Esophagus (tissue), 2 donors: ENCODE data around the gene FAM168A. TPM values are rescaled to one million over a fixed set of nuclear protein-coding genes. Genes with fewer than 3 reads are reported as not detected.
"Not testable (repeated sequence)": the region's sequence is repeated elsewhere in the genome, so short reads cannot be mapped to it uniquely, and the experiment has no call there.

Experiments
- H3K27ac ChIP-seq, 2 donors: one replicate each; pipeline ENCODE4 v1.5.1; 2013; ENCODE audit warnings: low read depth in 2 of 2, mild to moderate bottlenecking in 2 of 2, inconsistent platforms in 1 of 2, low read length in 1 of 2, moderate library complexity in 1 of 2
- H3K27me3 ChIP-seq, 2 donors: one replicate each; pipeline ENCODE4 v1.6.1; 2013; ENCODE audit warnings: low read length in 2 of 2, control low read depth in 1 of 2, mild to moderate bottlenecking in 1 of 2; ENCODE audit not compliant: insufficient read depth in 2 of 2, control insufficient read depth in 1 of 2
- H3K36me3 ChIP-seq, 2 donors: one replicate each; pipeline ENCODE4 v1.6.1; 2013; ENCODE audit warnings: low read length in 1 of 2; ENCODE audit not compliant: control insufficient read depth in 2 of 2, insufficient read depth in 2 of 2
- H3K4me1 ChIP-seq, 2 donors: one replicate each; pipeline ENCODE4 v1.6.1; 2013; ENCODE audit warnings: low read length in 1 of 2; ENCODE audit not compliant: control insufficient read depth in 2 of 2, insufficient read depth in 2 of 2
- H3K4me3 ChIP-seq, 2 donors: one replicate each; pipeline ENCODE4 v1.5.1; 2013; ENCODE audit warnings: low read length in 2 of 2, mild to moderate bottlenecking in 2 of 2, low read depth in 1 of 2, moderate library complexity in 1 of 2
- H3K9me3 ChIP-seq, 2 donors: one replicate each; pipeline ENCODE4 v1.6.1; 2013; ENCODE audit warnings: mild to moderate bottlenecking in 2 of 2, low read depth in 1 of 2, low read length in 1 of 2, moderate library complexity in 1 of 2; ENCODE audit not compliant: control insufficient read depth in 2 of 2, insufficient read depth in 1 of 2
- WGBS, 2 donors: extraction: QIAGEN DNeasy Blood & Tissue Kit; methylation state at CpG; one replicate each; pipeline ENCODE4 v1.1.7; 2013; 5-methylcytosine and 5-hydroxymethylcytosine counted together
- polyA plus RNA-seq, 2 donors: library from polyadenylated mRNA; stranded (reverse); fragments of 200-250 nt; gene quantifications; one replicate each; pipeline ENCODE4 v1.2.3, GENCODE V29; 2013
- donor health status: healthy with polysubstance abuse.
- donor health status: Bipolar disorder and iron deficiency.

FAM168A gene
- polyA plus RNA-seq, 2 donors = 4.0 TPM

GRCh38 chr11:73597336-73597955 is 466 bp downstream of the FAM168A start:
- WGBS, 2 donors = 3% methylated on average over 26 to 27 of the region's 27 CpGs
- peak overlapping the region; percentile 31 to 94 for H3K27ac ChIP-seq

GRCh38 chr11:73596547-73596946 is 1.4 kb downstream of the FAM168A start:
- H3K27me3 ChIP-seq = no peaks in the 10 kb centered on the region
- H3K4me3 ChIP-seq = no peak overlapping the region
- H3K27ac ChIP-seq = no peak overlapping the region
- H3K36me3 ChIP-seq = no peaks in the 10 kb centered on the region
- peaks cover 0 to 2% of the 10 kb centered on the region in 2 donors for H3K9me3 ChIP-seq
- H3K4me1 ChIP-seq = peaks cover 2 to 7% of the 10 kb centered on the region in 2 donors
- WGBS, 2 donors = 93 to 96% methylated on average over 2 of the region's 2 CpGs

More at GRCh38 chr11:73597336-73597955, 466 bp downstream of the FAM168A start:
- Histone ChIP-seq H3K27me3 (no peaks in the 10 kb centered on the region), H3K9me3 (peaks cover 0 to 2% of the 10 kb centered on the region in 2 donors), H3K4me3 (peak overlapping the region; percentile 65 to 98), H3K36me3 (no peaks in the 10 kb centered on the region), H3K4me1 (peaks cover 2 to 7% of the 10 kb centered on the region in 2 donors)

GRCh38 chr11:73592640-73593039 is 5.3 kb downstream of the FAM168A start:
- 94% methylated on average over 3 of the region's 3 CpGs for WGBS, 2 donors
- Histone ChIP-seq H3K4me3 (no peak overlapping the region), H3K27ac (no peak overlapping the region), H3K4me1 (peaks cover 2 to 7% of the 10 kb centered on the region in 2 donors), H3K9me3 (no peaks in the 10 kb centered on the region), H3K36me3 (no peaks in the 10 kb centered on the region), H3K27me3 (no peaks in the 10 kb centered on the region)

GRCh38 chr11:73591743-73592142 is 6.2 kb downstream of the FAM168A start:
- Histone ChIP-seq H3K27me3 (no peaks in the 10 kb centered on the region), H3K4me1 (peaks cover under 1 to 2% of the 10 kb centered on the region in 2 donors), H3K9me3 (no peaks in the 10 kb centered on the region), H3K4me3 (no peak overlapping the region), H3K36me3 (no peaks in the 10 kb centered on the region), H3K27ac (no peak overlapping the region)
- 92 to 97% methylated on average over 4 of the region's 4 CpGs for WGBS, 2 donors

GRCh38 chr11:73590991-73591390 is 6.9 kb downstream of the FAM168A start:
- no peak overlapping the region for H3K27ac ChIP-seq

GRCh38 chr11:73586791-73587190 is 11.1 kb downstream of the FAM168A start:
- H3K9me3 ChIP-seq = no peaks in the 10 kb centered on the region
- H3K36me3 ChIP-seq = no peaks in the 10 kb centered on the region
- H3K4me1 ChIP-seq = no peaks in the 10 kb centered on the region
- WGBS, 2 donors = 85 to 87% methylated on average over 1 of the region's 1 CpG
- H3K27me3 ChIP-seq = no peaks in the 10 kb centered on the region
- no peak overlapping the region for H3K4me3 ChIP-seq
- no peak overlapping the region for H3K27ac ChIP-seq

More at GRCh38 chr11:73590991-73591390, 6.9 kb downstream of the FAM168A start:
- H3K9me3 ChIP-seq = no peaks in the 10 kb centered on the region
- no peak overlapping the region for H3K4me3 ChIP-seq
- no peaks in the 10 kb centered on the region for H3K36me3 ChIP-seq
- no peaks in the 10 kb centered on the region for H3K27me3 ChIP-seq
- WGBS, 2 donors = 75 to 86% methylated on average over 7 of the region's 7 CpGs
- H3K4me1 ChIP-seq = no peaks in the 10 kb centered on the region

GRCh38 chr11:73585834-73586575 is 11.9 kb downstream of the FAM168A start:
- H3K36me3 ChIP-seq = no peaks in the 10 kb centered on the region
- H3K9me3 ChIP-seq = no peaks in the 10 kb centered on the region
- no peak overlapping the region for H3K27ac ChIP-seq
- no peaks in the 10 kb centered on the region for H3K27me3 ChIP-seq
- WGBS, 2 donors = 85 to 98% methylated on average over 1 of the region's 1 CpG
- no peaks in the 10 kb centered on the region for H3K4me1 ChIP-seq
- H3K4me3 ChIP-seq = no peak overlapping the region

GRCh38 chr11:73584831-73585230 is 13.1 kb downstream of the FAM168A start:
- Histone ChIP-seq H3K27me3 (no peaks in the 10 kb centered on the region), H3K27ac (no peak overlapping the region), H3K4me1 (no peaks in the 10 kb centered on the region), H3K36me3 (no peaks in the 10 kb centered on the region), H3K9me3 (no peaks in the 10 kb centered on the region), H3K4me3 (no peak overlapping the region)
- WGBS, 2 donors = 88 to 98% methylated on average over 3 of the region's 3 CpGs

- H3K27me3 ChIP-seq = no peaks in the 10 kb centered on the region
- peaks cover 0 to 4% of the 10 kb centered on the region in 2 donors for H3K36me3 ChIP-seq
- H3K27ac ChIP-seq = no peak overlapping the region
- WGBS, 2 donors = 82 to 90% methylated on average over 3 of the region's 3 CpGs
- H3K9me3 ChIP-seq = no peaks in the 10 kb centered on the region
- H3K4me3 ChIP-seq = no peak overlapping the region
- H3K4me1 ChIP-seq = no peaks in the 10 kb centered on the region
Measured at GRCh38 chr11:73582653-73583052, 15.3 kb downstream of the FAM168A start.

GRCh38 chr11:73580749-73581148 is 17.2 kb downstream of the FAM168A start:
- H3K27ac ChIP-seq, H3K27me3 ChIP-seq, H3K9me3 ChIP-seq, H3K4me3 ChIP-seq, H3K4me1 ChIP-seq, H3K36me3 ChIP-seq: not testable (repeated sequence)
- 72 to 73% methylated on average over 1 of the region's 1 CpG for WGBS, 2 donors
